Measurements from ENCODE around the gene SERPINA6.
"Not testable (repeated sequence)": the region's sequence is repeated elsewhere in the genome, so short reads cannot be mapped to it uniquely, and the experiment has no call there.

Gene SERPINA6

GRCh38 chr14:94322648-94323570 is at the start of gene SERPINA6:
TSS of gene SERPINA6 (minus strand) at chr14:94323336. CDS start at chr14:94314648, 8,688 bp downstream.
- peak in 1 of 2 experiments; percentile 94 for DNase-seq (ENCODE audit: low read depth in 1 of 2, low spot score in 1 of 2)
- TF ChIP-seq JUND (IDR thresholded peaks at IDR 0.05; ENCODE audit: low read depth): no peak

GRCh38 chr14:94372021-94372605 is 49.0 kb upstream of the SERPINA6 start:
- peak in 1 of 2 experiments; percentile 53 for DNase-seq (ENCODE audit: low read depth in 1 of 2, low spot score in 1 of 2)
- TF ChIP-seq JUND (IDR thresholded peaks at IDR 0.05; ENCODE audit: low read depth): no peak
- in situ Hi-C loops (cut with HindIII; ENCODE audit: low pct_unique_long_range_greater_than_20kb, low sequenced_read_pairs): no loop called here

More at GRCh38 chr14:94322648-94323570, at the start of gene SERPINA6:
- in situ Hi-C loops (cut with HindIII; ENCODE audit: low pct_unique_long_range_greater_than_20kb, low sequenced_read_pairs): no loop called here

GRCh38 chr14:94370524-94370910 is 47.4 kb upstream of the SERPINA6 start:
- no peak for TF ChIP-seq JUND (IDR thresholded peaks at IDR 0.05; ENCODE audit: low read depth)
- in situ Hi-C loops (cut with HindIII; ENCODE audit: low pct_unique_long_range_greater_than_20kb, low sequenced_read_pairs): no loop called here
- no peak for DNase-seq (ENCODE audit: low read depth in 1 of 2, low spot score in 1 of 2)

- in situ Hi-C loops (cut with HindIII; ENCODE audit: low pct_unique_long_range_greater_than_20kb, low sequenced_read_pairs); DNase-seq (ENCODE audit: low read depth in 1 of 2, low spot score in 1 of 2): not testable (repeated sequence)
These were observed 46.8 kb upstream of the SERPINA6 start for GRCh38 chr14:94369766-94370523.

- no peak for DNase-seq (ENCODE audit: low read depth in 1 of 2, low spot score in 1 of 2)
These were observed 45.8 kb upstream of the SERPINA6 start for GRCh38 chr14:94368956-94369355.

GRCh38 chr14:94368243-94368590 is 45.1 kb upstream of the SERPINA6 start:
- TF ChIP-seq JUND (IDR thresholded peaks at IDR 0.05; ENCODE audit: low read depth): no peak
- in situ Hi-C loops (cut with HindIII; ENCODE audit: low pct_unique_long_range_greater_than_20kb, low sequenced_read_pairs): no loop called here
- DNase-seq (ENCODE audit: low read depth in 1 of 2, low spot score in 1 of 2): no peak

More at GRCh38 chr14:94368956-94369355, 45.8 kb upstream of the SERPINA6 start:
- in situ Hi-C loops (cut with HindIII; ENCODE audit: low pct_unique_long_range_greater_than_20kb, low sequenced_read_pairs): no loop called here
- TF ChIP-seq JUND (IDR thresholded peaks at IDR 0.05; ENCODE audit: low read depth): no peak

- in situ Hi-C loops (cut with HindIII; ENCODE audit: low pct_unique_long_range_greater_than_20kb, low sequenced_read_pairs): no loop called here
- TF ChIP-seq JUND (IDR thresholded peaks at IDR 0.05; ENCODE audit: low read depth): no peak
These were observed 44.5 kb upstream of the SERPINA6 start for GRCh38 chr14:94367347-94368242.

GRCh38 chr14:94366146-94366915 is 43.2 kb upstream of the SERPINA6 start, which contains the start of gene SERPINA2:
TSS of gene SERPINA2 (minus strand) at chr14:94366698.
- in situ Hi-C loops (cut with HindIII; ENCODE audit: low pct_unique_long_range_greater_than_20kb, low sequenced_read_pairs): no loop called here
- no peak for TF ChIP-seq JUND (IDR thresholded peaks at IDR 0.05; ENCODE audit: low read depth)
- DNase-seq (ENCODE audit: low read depth in 1 of 2, low spot score in 1 of 2): no peak

More at GRCh38 chr14:94367347-94368242, 44.5 kb upstream of the SERPINA6 start:
- DNase-seq (ENCODE audit: low read depth in 1 of 2, low spot score in 1 of 2): no peak

- no peak for TF ChIP-seq JUND (IDR thresholded peaks at IDR 0.05; ENCODE audit: low read depth)
- DNase-seq (ENCODE audit: low read depth in 1 of 2, low spot score in 1 of 2): no peak
These were observed 42.5 kb upstream of the SERPINA6 start for GRCh38 chr14:94365624-94366023.

GRCh38 chr14:94364964-94365363 is 41.8 kb upstream of the SERPINA6 start:
- no peak for TF ChIP-seq JUND (IDR thresholded peaks at IDR 0.05; ENCODE audit: low read depth)
- in situ Hi-C loops (cut with HindIII; ENCODE audit: low pct_unique_long_range_greater_than_20kb, low sequenced_read_pairs): no loop called here
- no peak for DNase-seq (ENCODE audit: low read depth in 1 of 2, low spot score in 1 of 2)

More at GRCh38 chr14:94365624-94366023, 42.5 kb upstream of the SERPINA6 start:
- in situ Hi-C loops (cut with HindIII; ENCODE audit: low pct_unique_long_range_greater_than_20kb, low sequenced_read_pairs): no loop called here

GRCh38 chr14:94364037-94364436 is 40.9 kb upstream of the SERPINA6 start:
- no peak for DNase-seq (ENCODE audit: low read depth in 1 of 2, low spot score in 1 of 2)
- TF ChIP-seq JUND (IDR thresholded peaks at IDR 0.05; ENCODE audit: low read depth): no peak
- in situ Hi-C loops (cut with HindIII; ENCODE audit: low pct_unique_long_range_greater_than_20kb, low sequenced_read_pairs): no loop called here

Measured in T47D (cell line).